GM12878 (cell line): ENCODE measurements around the gene WFS1. TPM values are rescaled to one million over a fixed set of nuclear protein-coding genes. Genes with fewer than 3 reads are reported as not detected.

Source experiments
- ATAC-seq: fragments of 200-7000 bp; cut with Tn5 transposase; 3 replicates; pipeline ENCODE4 v1.9.1; 2020; ENCODE audit warnings: mild to moderate bottlenecking, moderate library complexity
- BruUV-seq: library from RNA; stranded (reverse); fragments of 400-500 nt; replicated peaks from 2 replicates; lab custom pipeline; 2021; lab: Mats Ljungman, UMichigan
- CTCF ChIA-PET: fragments of 300-600 bp; sonication (Branson Sonifier 250); formaldehyde crosslinking; extraction: SDS; loops from one replicate; lab custom pipeline; 2021; ENCODE audit warnings: inconsistent platforms; lab: Yijun Ruan, JAX
- POLR2A ChIA-PET: fragments of 350-600 bp; formaldehyde crosslinking; extraction: SDS; loops from one replicate; lab custom pipeline; 2021; ENCODE audit warnings: inconsistent platforms; lab: Charles Lee
- RAD21 ChIA-PET: fragments of 300-600 bp; sonication (Branson Sonifier 250); formaldehyde crosslinking; loops from one replicate; lab custom pipeline; 2023; ENCODE audit warnings: antibody characterized with exemption; ENCODE audit not compliant: unreplicated experiment; lab: Charles Lee
- SMC1A ChIA-PET: fragments of 300-600 bp; sonication (Branson Sonifier 250); formaldehyde crosslinking; loops from one replicate; lab custom pipeline; 2023; ENCODE audit not compliant: unreplicated experiment, uncharacterized antibody; lab: Charles Lee
- DNase-seq: peaks from one replicate; pipeline ENCODE4 v3.0.0-alpha.2; 2011; ENCODE audit warnings: low read depth, low spot score
- FAIRE-seq: peaks from 3 replicates; lab custom pipeline; 2011; peaks lifted over from hg19 to GRCh38; lab: Jason Lieb, UNC
- H2AFZ ChIP-seq: 2 replicates; pipeline ENCODE4 v1.6.0; 2011; ENCODE audit warnings: low read depth, low read length, control low read depth; ENCODE audit not compliant: control insufficient read depth
- H3K27ac ChIP-seq: 2 replicates; pipeline ENCODE4 v1.5.1; 2011; ENCODE audit warnings: control low read depth; ENCODE audit not compliant: control insufficient read depth, insufficient read depth
- H3K27me3 ChIP-seq, 2 experiments: replicated peaks in 1 of 2; 2 replicates each; pipeline versions ENCODE4 v1.6.0 to v1.6.1; 2011; ENCODE audit warnings: low read length in 1 of 2; ENCODE audit not compliant: control insufficient read depth in 2 of 2, insufficient read depth in 2 of 2
- H3K36me3 ChIP-seq, 2 experiments: 2 replicates each; pipeline ENCODE4 v1.5.1; 2011; ENCODE audit warnings: low read length in 1 of 2; ENCODE audit not compliant: control insufficient read depth in 2 of 2, insufficient read depth in 2 of 2
- H3K4me1 ChIP-seq: 2 replicates; pipeline ENCODE4 v1.6.1; 2011; ENCODE audit warnings: mild to moderate bottlenecking, low read length, moderate library complexity, mixed read lengths; ENCODE audit not compliant: control insufficient read depth, insufficient read depth
- H3K4me2 ChIP-seq: 2 replicates; pipeline ENCODE4 v1.6.0; 2011; ENCODE audit warnings: control low read depth; ENCODE audit not compliant: control insufficient read depth, insufficient read depth
- H3K4me3 ChIP-seq: fragments of 200-600 bp; sonication (generic); 2 replicates; pipeline ENCODE4 v1.5.1; 2016
- H3K79me2 ChIP-seq: 2 replicates; pipeline ENCODE4 v1.6.0; 2011; ENCODE audit warnings: low read length; ENCODE audit not compliant: control insufficient read depth, insufficient read depth
- H3K9ac ChIP-seq: 2 replicates; pipeline ENCODE4 v1.8.0; 2011; ENCODE audit warnings: low read length, control low read depth, mixed read lengths; ENCODE audit not compliant: control insufficient read depth, insufficient read depth
- H3K9me3 ChIP-seq: replicated peaks from 3 replicates; pipeline ENCODE4 v1.5.1; 2011; ENCODE audit warnings: mild to moderate bottlenecking, low read length; ENCODE audit not compliant: control insufficient read depth, insufficient read depth
- H4K20me1 ChIP-seq: 2 replicates; pipeline ENCODE4 v1.6.0; 2011; ENCODE audit not compliant: control insufficient read depth, insufficient read depth
- CREM ChIP-seq: IDR thresholded peaks from 2 replicates; pipeline ENCODE4 v1.6.1; 2014; ENCODE audit warnings: antibody characterized with exemption, low read depth
- JUND ChIP-seq: IDR thresholded peaks from 2 replicates; pipeline ENCODE4 v1.6.1; 2012; ENCODE audit warnings: low read depth, mild to moderate bottlenecking, low read length, improper control_type of control experiment, moderate library complexity
- YBX1 ChIP-seq: fragments of 450-650 bp; IDR thresholded peaks from 2 replicates; pipeline ENCODE4 v1.6.1; 2016; ENCODE audit warnings: antibody characterized with exemption
- ZZZ3 ChIP-seq: IDR thresholded peaks from 2 replicates; pipeline ENCODE4 v1.6.1; 2011; ENCODE audit warnings: low read depth; ENCODE audit not compliant: control insufficient read depth, insufficient read length
- WGBS: methylation state at CpG from one replicate; pipeline ENCODE4 v1.1.6; 2016; ENCODE audit warnings: low lambda C conversion rate; ENCODE audit not compliant: insufficient replicate concordance, insufficient coverage; ENCODE audit errors: missing lambda C conversion rate; 5-methylcytosine and 5-hydroxymethylcytosine counted together
- in situ Hi-C: fragments of 300-500 bp; cut with MboI; formaldehyde crosslinking; loops from 9 replicates; pipeline ENCODE4 v1.14.3; 2018; ENCODE audit warnings: mixed read lengths
- intact Hi-C: fragments of 100-400 bp; cut with micrococcal nuclease; formaldehyde crosslinking; loops from one replicate; pipeline ENCODE4 v1.14.2; 2022; ENCODE audit not compliant: unreplicated experiment
- polyA plus RNA-seq, 11 experiments: library from polyadenylated mRNA; depleted of rRNA in 4 of 11; unstranded in 6 of 11; stranded (reverse) in 5 of 11; fragments of >200 nt; fragmentation: Nextera tagmentation in 4 of 11; fragmentation: Illumina TruSeq in 1 of 11; extraction: Ambion mirVana in 4 of 11; extraction: Trizol in 1 of 11; gene quantifications; 1 replicate in 1 of 11; 2 replicates in 10 of 11; pipeline versions ENCODE4 v1.2.1 to v1.2.3, GENCODE V29; 2011 to 2016; ENCODE audit warnings: inconsistent platforms in 2 of 11, missing spikeins in 2 of 11, low read depth in 1 of 11
- total RNA-seq, 4 experiments: library from RNA; depleted of rRNA in 3 of 4; stranded (reverse); fragments of >200 nt in 3 of 4; fragmentation: Illumina TruSeq in 1 of 4; extraction: Trizol in 1 of 4; gene quantifications; 2 replicates each; pipeline versions ENCODE4 v1.2.1 to v1.2.3, GENCODE V29; 2013 to 2021
- TF ChIP-seq, protein P1 (sequence below): fragments of 150-350 bp; IDR thresholded peaks from 2 replicates; pipeline ENCODE4 v1.6.1; 2014; ENCODE audit warnings: mild to moderate bottlenecking, low read depth, low read length
- TF ChIP-seq, protein P2 (sequence below): fragments of 450-650 bp; IDR thresholded peaks from 2 replicates; pipeline ENCODE4 v1.6.1; 2018; ENCODE audit warnings: borderline replicate concordance, mild to moderate bottlenecking; ENCODE audit not compliant: partially characterized antibody
- TF ChIP-seq, protein P3 (sequence below): IDR thresholded peaks from 2 replicates; pipeline ENCODE4 v1.6.1; 2011; ENCODE audit warnings: borderline replicate concordance, low read depth, mild to moderate bottlenecking, moderate library complexity, low read length; ENCODE audit not compliant: insufficient read depth, poor library complexity, severe bottlenecking
- TF ChIP-seq, protein P4 (sequence below): fragments of 450-650 bp; IDR thresholded peaks from 2 replicates; pipeline ENCODE4 v1.6.1; 2016; ENCODE audit warnings: mild to moderate bottlenecking, moderate library complexity, borderline replicate concordance

Gene WFS1
- total and polyA plus RNA-seq, 10 of the 15 experiments (the other 5 are each of a cell fraction or from before 2014, with no cell fraction given): 0.31 to 4.7 (median 2.0) TPM

DNA sequence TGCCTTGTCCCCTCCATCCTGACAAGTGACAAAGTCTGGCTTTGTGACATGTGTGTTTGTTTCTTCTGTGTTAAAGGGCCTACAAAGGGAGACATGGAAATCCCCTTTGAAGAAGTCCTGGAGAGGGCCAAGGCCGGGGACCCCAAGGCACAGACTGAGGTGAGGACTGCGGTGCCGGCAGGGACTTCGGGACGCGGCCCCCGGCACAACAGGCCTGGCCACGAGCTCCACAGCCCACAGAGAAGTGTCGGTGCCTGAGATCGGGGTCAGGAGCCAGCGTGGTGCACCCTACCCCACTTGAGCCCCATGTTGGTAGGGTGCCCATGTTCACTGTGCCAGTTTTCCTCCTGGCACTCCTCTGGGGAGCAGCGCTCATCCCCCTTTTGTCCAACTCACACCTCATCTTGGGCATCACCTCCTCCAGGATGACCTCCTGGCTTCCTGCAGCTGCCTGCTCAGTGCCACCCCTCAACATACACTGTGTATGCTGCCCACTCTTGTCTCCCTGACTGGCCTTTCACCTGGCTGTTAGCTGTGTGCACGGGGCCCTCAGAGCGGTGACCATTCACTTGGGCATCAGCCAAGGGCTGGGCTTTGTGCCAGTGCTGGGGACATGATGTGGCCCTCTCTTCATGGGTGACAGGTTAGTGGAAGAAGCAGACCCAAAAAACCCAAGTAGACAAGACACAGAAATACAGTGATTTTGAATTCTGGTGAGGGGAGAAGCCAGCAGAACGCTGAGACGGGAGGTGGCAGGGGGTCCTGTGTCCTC lies 17.6 kb downstream of the WFS1 start (continued):
- TF ChIP-seq YBX1: no peak

DNA sequence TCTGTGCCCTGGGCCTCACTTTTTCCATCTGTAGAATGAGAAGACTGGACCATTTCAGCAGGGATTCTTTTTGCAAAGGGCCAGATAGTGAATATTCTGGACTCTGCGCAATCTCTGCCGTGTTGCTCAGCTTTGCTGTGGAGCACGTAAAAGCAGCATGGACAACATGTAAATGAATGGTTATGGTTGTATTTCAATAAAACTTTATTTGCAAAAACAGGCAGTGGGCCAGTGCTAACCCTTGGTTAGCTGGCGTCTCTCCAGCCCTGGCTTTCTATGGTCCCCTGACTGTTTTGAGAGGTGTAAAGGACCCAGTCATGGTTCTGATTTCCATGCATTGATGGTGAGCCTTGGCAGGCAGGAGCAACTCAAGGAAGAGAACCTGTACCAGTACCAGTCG lies 18.7 kb downstream of the WFS1 start:
- WGBS: 79% methylated on average over 5 of the region's 5 CpGs
- H3K9ac ChIP-seq: no peak overlapping the region
- ATAC-seq (no peak), DNase-seq (no peak), FAIRE-seq (no peak)
- no peak overlapping the region for H3K4me3 ChIP-seq
- no peak overlapping the region for H3K27ac ChIP-seq
- BruUV-seq: no TSS peak
- ChIA-PET CTCF (interaction anchor here (1.2 kb wide), 1 partner anchor 37 kb away, joined by 3 read pairs; no protein-coding TSS in a partner anchor), SMC1A (no interaction called here), RAD21 (interaction anchor here (1.3 kb wide), 1 partner anchor 39 kb away, joined by 4 read pairs; no protein-coding TSS in a partner anchor), POLR2A (no interaction called here)
- intact Hi-C loops: no loop called here
- no peaks in the 10 kb centered on the region for H3K79me2 ChIP-seq
- in situ Hi-C loops: no loop called here
- TF ChIP-seq ZZZ3 (no peak), CREM (no peak), JUND (no peak)
- TF ChIP-seq, protein P1, sequence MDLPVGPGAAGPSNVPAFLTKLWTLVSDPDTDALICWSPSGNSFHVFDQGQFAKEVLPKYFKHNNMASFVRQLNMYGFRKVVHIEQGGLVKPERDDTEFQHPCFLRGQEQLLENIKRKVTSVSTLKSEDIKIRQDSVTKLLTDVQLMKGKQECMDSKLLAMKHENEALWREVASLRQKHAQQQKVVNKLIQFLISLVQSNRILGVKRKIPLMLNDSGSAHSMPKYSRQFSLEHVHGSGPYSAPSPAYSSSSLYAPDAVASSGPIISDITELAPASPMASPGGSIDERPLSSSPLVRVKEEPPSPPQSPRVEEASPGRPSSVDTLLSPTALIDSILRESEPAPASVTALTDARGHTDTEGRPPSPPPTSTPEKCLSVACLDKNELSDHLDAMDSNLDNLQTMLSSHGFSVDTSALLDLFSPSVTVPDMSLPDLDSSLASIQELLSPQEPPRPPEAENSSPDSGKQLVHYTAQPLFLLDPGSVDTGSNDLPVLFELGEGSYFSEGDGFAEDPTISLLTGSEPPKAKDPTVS: no peak
- TF ChIP-seq, protein P2, sequence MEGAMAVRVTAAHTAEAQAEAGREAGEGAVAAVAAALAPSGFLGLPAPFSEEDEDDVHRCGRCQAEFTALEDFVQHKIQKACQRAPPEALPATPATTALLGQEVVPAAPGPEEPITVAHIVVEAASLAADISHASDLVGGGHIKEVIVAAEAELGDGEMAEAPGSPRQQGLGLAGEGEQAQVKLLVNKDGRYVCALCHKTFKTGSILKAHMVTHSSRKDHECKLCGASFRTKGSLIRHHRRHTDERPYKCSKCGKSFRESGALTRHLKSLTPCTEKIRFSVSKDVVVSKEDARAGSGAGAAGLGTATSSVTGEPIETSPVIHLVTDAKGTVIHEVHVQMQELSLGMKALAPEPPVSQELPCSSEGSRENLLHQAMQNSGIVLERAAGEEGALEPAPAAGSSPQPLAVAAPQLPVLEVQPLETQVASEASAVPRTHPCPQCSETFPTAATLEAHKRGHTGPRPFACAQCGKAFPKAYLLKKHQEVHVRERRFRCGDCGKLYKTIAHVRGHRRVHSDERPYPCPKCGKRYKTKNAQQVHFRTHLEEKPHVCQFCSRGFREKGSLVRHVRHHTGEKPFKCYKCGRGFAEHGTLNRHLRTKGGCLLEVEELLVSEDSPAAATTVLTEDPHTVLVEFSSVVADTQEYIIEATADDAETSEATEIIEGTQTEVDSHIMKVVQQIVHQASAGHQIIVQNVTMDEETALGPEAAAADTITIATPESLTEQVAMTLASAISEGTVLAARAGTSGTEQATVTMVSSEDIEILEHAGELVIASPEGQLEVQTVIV: no peak
- TF ChIP-seq, protein P3, sequence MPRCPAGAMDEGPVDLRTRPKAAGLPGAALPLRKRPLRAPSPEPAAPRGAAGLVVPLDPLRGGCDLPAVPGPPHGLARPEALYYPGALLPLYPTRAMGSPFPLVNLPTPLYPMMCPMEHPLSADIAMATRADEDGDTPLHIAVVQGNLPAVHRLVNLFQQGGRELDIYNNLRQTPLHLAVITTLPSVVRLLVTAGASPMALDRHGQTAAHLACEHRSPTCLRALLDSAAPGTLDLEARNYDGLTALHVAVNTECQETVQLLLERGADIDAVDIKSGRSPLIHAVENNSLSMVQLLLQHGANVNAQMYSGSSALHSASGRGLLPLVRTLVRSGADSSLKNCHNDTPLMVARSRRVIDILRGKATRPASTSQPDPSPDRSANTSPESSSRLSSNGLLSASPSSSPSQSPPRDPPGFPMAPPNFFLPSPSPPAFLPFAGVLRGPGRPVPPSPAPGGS: no peak
- TF ChIP-seq, protein P4, sequence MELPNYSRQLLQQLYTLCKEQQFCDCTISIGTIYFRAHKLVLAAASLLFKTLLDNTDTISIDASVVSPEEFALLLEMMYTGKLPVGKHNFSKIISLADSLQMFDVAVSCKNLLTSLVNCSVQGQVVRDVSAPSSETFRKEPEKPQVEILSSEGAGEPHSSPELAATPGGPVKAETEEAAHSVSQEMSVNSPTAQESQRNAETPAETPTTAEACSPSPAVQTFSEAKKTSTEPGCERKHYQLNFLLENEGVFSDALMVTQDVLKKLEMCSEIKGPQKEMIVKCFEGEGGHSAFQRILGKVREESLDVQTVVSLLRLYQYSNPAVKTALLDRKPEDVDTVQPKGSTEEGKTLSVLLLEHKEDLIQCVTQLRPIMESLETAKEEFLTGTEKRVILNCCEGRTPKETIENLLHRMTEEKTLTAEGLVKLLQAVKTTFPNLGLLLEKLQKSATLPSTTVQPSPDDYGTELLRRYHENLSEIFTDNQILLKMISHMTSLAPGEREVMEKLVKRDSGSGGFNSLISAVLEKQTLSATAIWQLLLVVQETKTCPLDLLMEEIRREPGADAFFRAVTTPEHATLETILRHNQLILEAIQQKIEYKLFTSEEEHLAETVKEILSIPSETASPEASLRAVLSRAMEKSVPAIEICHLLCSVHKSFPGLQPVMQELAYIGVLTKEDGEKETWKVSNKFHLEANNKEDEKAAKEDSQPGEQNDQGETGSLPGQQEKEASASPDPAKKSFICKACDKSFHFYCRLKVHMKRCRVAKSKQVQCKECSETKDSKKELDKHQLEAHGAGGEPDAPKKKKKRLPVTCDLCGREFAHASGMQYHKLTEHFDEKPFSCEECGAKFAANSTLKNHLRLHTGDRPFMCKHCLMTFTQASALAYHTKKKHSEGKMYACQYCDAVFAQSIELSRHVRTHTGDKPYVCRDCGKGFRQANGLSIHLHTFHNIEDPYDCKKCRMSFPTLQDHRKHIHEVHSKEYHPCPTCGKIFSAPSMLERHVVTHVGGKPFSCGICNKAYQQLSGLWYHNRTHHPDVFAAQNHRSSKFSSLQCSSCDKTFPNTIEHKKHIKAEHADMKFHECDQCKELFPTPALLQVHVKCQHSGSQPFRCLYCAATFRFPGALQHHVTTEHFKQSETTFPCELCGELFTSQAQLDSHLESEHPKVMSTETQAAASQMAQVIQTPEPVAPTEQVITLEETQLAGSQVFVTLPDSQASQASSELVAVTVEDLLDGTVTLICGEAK: peak; percentile 59; the same call in 1 of the 2 replicates
- H3K4me1 ChIP-seq: no peaks in the 10 kb centered on the region
- no peak overlapping the region for H3K4me2 ChIP-seq
- no peaks in the 10 kb centered on the region for H3K9me3 ChIP-seq
- H4K20me1 ChIP-seq: no peaks in the 10 kb centered on the region
- H3K36me3 ChIP-seq: no peaks in the 10 kb centered on the region
- H3K27me3 ChIP-seq: no peaks in the 10 kb centered on the region
- H2AFZ ChIP-seq: no peak overlapping the region
